HepG2 (cell line): Measurements from ENCODE around the gene HAT1. TPM values are rescaled to one million over a fixed set of nuclear protein-coding genes. Genes with fewer than 3 reads are reported as not detected.

ENCODE experiments used
- AGO1 ChIP-seq: fragments of 200-400 bp; formaldehyde crosslinking; IDR thresholded peaks from 2 replicates; pipeline ENCODE4 v1.6.1; 2017; ENCODE audit warnings: mild to moderate bottlenecking, low read depth, low read length, moderate library complexity; ENCODE audit not compliant: poor library complexity, severe bottlenecking
- HOXD1 ChIP-seq: sonication (generic); formaldehyde crosslinking; IDR thresholded peaks from 2 replicates; pipeline ENCODE4 v1.5.0; 2020; ENCODE audit warnings: missing genetic modification reagents
- NR1H2 ChIP-seq: sonication (generic); formaldehyde crosslinking; IDR thresholded peaks from 2 replicates; pipeline ENCODE4 v1.8.1; 2022; ENCODE audit warnings: low read depth, missing genetic modification reagents, borderline replicate concordance
- RARA ChIP-seq: IDR thresholded peaks from 2 replicates; pipeline ENCODE4 v1.6.1; 2016; ENCODE audit warnings: missing genetic modification reagents, missing compliant biosample characterization
- ZFP36L2 ChIP-seq: sonication (generic); formaldehyde crosslinking; IDR thresholded peaks from 2 replicates; pipeline ENCODE4 v1.4.0; 2020; ENCODE audit warnings: missing genetic modification reagents
- polyA plus RNA-seq, 8 experiments: library from polyadenylated mRNA; depleted of rRNA in 3 of 8; stranded (reverse) in 7 of 8; unstranded in 1 of 8; fragments of >200 nt; fragmentation: Illumina TruSeq in 4 of 8; extraction: Trizol in 4 of 8; gene quantifications; 2 replicates each; pipeline versions ENCODE4 v1.2.1 to v1.2.3, GENCODE V29; 2011 to 2016; ENCODE audit warnings: low read depth in 4 of 8, missing spikeins in 1 of 8, mixed read lengths in 1 of 8; ENCODE audit not compliant: insufficient read depth in 1 of 8
- total RNA-seq, 5 experiments: library from RNA; depleted of rRNA; stranded (reverse); fragments of >200 nt; fragmentation: Illumina TruSeq; extraction: Trizol; gene quantifications; 2 replicates each; pipeline ENCODE4 v1.2.3, GENCODE V29; 2016; ENCODE audit warnings: low read depth in 1 of 5
- TF ChIP-seq, protein P1 (sequence below): sonication (generic); formaldehyde crosslinking; IDR thresholded peaks from 2 replicates; pipeline ENCODE4 v1.9.0; 2021; ENCODE audit warnings: mild to moderate bottlenecking, missing genetic modification reagents
- TF ChIP-seq, protein P2 (sequence below): sonication (generic); formaldehyde crosslinking; IDR thresholded peaks from 2 replicates; pipeline ENCODE4 v1.5.1; 2020; ENCODE audit warnings: mild to moderate bottlenecking, missing genetic modification reagents, borderline replicate concordance
- TF ChIP-seq, protein P3 (sequence below): sonication (generic); formaldehyde crosslinking; IDR thresholded peaks from 2 replicates; pipeline ENCODE4 v1.4.0; 2020; ENCODE audit warnings: missing genetic modification reagents

HAT1 gene
- total and polyA plus RNA-seq, 2 of the 13 experiments (the other 11 are each of a cell fraction or from before 2014, with no cell fraction given), result 45.4 to 119 TPM

DNA sequence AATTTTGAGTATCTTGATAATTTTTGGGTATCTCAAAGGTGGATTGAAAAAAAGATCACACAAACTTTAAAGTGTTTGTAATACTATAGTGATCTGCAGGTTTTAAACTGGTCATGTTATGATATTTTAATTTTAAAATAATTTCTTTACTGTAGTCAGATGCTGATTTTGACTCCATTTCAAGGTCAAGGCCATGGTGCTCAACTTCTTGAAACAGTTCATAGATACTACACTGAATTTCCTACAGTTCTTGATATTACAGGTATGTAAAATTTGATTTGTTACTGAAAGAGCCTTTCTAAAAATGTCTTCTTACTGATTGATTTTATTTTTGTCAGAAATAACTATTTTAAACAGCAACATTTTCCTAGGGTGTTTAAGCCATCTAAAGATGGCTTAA is 44.4 kb downstream of the HAT1 start (continued):
- TF ChIP-seq, protein P1, sequence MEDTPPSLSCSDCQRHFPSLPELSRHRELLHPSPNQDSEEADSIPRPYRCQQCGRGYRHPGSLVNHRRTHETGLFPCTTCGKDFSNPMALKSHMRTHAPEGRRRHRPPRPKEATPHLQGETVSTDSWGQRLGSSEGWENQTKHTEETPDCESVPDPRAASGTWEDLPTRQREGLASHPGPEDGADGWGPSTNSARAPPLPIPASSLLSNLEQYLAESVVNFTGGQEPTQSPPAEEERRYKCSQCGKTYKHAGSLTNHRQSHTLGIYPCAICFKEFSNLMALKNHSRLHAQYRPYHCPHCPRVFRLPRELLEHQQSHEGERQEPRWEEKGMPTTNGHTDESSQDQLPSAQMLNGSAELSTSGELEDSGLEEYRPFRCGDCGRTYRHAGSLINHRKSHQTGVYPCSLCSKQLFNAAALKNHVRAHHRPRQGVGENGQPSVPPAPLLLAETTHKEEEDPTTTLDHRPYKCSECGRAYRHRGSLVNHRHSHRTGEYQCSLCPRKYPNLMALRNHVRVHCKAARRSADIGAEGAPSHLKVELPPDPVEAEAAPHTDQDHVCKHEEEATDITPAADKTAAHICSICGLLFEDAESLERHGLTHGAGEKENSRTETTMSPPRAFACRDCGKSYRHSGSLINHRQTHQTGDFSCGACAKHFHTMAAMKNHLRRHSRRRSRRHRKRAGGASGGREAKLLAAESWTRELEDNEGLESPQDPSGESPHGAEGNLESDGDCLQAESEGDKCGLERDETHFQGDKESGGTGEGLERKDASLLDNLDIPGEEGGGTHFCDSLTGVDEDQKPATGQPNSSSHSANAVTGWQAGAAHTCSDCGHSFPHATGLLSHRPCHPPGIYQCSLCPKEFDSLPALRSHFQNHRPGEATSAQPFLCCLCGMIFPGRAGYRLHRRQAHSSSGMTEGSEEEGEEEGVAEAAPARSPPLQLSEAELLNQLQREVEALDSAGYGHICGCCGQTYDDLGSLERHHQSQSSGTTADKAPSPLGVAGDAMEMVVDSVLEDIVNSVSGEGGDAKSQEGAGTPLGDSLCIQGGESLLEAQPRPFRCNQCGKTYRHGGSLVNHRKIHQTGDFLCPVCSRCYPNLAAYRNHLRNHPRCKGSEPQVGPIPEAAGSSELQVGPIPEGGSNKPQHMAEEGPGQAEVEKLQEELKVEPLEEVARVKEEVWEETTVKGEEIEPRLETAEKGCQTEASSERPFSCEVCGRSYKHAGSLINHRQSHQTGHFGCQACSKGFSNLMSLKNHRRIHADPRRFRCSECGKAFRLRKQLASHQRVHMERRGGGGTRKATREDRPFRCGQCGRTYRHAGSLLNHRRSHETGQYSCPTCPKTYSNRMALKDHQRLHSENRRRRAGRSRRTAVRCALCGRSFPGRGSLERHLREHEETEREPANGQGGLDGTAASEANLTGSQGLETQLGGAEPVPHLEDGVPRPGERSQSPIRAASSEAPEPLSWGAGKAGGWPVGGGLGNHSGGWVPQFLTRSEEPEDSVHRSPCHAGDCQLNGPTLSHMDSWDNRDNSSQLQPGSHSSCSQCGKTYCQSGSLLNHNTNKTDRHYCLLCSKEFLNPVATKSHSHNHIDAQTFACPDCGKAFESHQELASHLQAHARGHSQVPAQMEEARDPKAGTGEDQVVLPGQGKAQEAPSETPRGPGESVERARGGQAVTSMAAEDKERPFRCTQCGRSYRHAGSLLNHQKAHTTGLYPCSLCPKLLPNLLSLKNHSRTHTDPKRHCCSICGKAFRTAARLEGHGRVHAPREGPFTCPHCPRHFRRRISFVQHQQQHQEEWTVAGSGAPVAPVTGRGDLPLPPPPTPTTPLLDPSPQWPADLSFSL, result no peak
- TF ChIP-seq ZFP36L2 (CRISPR knock-in tag), result no peak
- TF ChIP-seq, protein P2, sequence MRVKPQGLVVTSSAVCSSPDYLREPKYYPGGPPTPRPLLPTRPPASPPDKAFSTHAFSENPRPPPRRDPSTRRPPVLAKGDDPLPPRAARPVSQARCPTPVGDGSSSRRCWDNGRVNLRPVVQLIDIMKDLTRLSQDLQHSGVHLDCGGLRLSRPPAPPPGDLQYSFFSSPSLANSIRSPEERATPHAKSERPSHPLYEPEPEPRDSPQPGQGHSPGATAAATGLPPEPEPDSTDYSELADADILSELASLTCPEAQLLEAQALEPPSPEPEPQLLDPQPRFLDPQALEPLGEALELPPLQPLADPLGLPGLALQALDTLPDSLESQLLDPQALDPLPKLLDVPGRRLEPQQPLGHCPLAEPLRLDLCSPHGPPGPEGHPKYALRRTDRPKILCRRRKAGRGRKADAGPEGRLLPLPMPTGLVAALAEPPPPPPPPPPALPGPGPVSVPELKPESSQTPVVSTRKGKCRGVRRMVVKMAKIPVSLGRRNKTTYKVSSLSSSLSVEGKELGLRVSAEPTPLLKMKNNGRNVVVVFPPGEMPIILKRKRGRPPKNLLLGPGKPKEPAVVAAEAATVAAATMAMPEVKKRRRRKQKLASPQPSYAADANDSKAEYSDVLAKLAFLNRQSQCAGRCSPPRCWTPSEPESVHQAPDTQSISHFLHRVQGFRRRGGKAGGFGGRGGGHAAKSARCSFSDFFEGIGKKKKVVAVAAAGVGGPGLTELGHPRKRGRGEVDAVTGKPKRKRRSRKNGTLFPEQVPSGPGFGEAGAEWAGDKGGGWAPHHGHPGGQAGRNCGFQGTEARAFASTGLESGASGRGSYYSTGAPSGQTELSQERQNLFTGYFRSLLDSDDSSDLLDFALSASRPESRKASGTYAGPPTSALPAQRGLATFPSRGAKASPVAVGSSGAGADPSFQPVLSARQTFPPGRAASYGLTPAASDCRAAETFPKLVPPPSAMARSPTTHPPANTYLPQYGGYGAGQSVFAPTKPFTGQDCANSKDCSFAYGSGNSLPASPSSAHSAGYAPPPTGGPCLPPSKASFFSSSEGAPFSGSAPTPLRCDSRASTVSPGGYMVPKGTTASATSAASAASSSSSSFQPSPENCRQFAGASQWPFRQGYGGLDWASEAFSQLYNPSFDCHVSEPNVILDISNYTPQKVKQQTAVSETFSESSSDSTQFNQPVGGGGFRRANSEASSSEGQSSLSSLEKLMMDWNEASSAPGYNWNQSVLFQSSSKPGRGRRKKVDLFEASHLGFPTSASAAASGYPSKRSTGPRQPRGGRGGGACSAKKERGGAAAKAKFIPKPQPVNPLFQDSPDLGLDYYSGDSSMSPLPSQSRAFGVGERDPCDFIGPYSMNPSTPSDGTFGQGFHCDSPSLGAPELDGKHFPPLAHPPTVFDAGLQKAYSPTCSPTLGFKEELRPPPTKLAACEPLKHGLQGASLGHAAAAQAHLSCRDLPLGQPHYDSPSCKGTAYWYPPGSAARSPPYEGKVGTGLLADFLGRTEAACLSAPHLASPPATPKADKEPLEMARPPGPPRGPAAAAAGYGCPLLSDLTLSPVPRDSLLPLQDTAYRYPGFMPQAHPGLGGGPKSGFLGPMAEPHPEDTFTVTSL (CRISPR knock-in tag), result no peak
- no peak for TF ChIP-seq NR1H2 (CRISPR knock-in tag)
- TF ChIP-seq AGO1, result no peak
- no peak for TF ChIP-seq RARA (CRISPR knock-in tag)
- no peak for TF ChIP-seq HOXD1
- TF ChIP-seq, protein P3, sequence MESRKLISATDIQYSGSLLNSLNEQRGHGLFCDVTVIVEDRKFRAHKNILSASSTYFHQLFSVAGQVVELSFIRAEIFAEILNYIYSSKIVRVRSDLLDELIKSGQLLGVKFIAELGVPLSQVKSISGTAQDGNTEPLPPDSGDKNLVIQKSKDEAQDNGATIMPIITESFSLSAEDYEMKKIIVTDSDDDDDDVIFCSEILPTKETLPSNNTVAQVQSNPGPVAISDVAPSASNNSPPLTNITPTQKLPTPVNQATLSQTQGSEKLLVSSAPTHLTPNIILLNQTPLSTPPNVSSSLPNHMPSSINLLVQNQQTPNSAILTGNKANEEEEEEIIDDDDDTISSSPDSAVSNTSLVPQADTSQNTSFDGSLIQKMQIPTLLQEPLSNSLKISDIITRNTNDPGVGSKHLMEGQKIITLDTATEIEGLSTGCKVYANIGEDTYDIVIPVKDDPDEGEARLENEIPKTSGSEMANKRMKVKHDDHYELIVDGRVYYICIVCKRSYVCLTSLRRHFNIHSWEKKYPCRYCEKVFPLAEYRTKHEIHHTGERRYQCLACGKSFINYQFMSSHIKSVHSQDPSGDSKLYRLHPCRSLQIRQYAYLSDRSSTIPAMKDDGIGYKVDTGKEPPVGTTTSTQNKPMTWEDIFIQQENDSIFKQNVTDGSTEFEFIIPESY, result no peak
